Urinary bladder (tissue), 4 donors: ENCODE results near the gene NRXN3. TPM values are rescaled to one million over a fixed set of nuclear protein-coding genes. Genes with fewer than 3 reads are reported as not detected.

Source experiments
- DNase-seq: peaks from one replicate; pipeline ENCODE4 v3.0.0-alpha.2; 2015; ENCODE audit errors: extremely low spot score
- H3K27ac ChIP-seq: one replicate; pipeline ENCODE4 v1.5.1; 2013; ENCODE audit warnings: low read depth, mild to moderate bottlenecking, moderate library complexity
- H3K36me3 ChIP-seq: one replicate; pipeline ENCODE4 v1.6.1; 2013; ENCODE audit warnings: mild to moderate bottlenecking, moderate library complexity; ENCODE audit not compliant: insufficient read depth
- H3K4me1 ChIP-seq: one replicate; pipeline ENCODE4 v1.6.1; 2013; ENCODE audit warnings: mild to moderate bottlenecking, moderate library complexity; ENCODE audit not compliant: insufficient read depth
- H3K4me3 ChIP-seq: one replicate; pipeline ENCODE4 v1.5.1; 2013; ENCODE audit warnings: low read depth, low read length
- WGBS: extraction: QIAGEN DNeasy Blood & Tissue Kit; methylation state at CpG from one replicate; pipeline ENCODE4 v1.1.7; 2013; 5-methylcytosine and 5-hydroxymethylcytosine counted together
- polyA plus RNA-seq: library from polyadenylated mRNA; stranded (reverse); fragments of 200-250 nt; gene quantifications from one replicate; pipeline ENCODE4 v1.2.3, GENCODE V29; 2013
- total RNA-seq: library from RNA; depleted of rRNA; stranded (reverse); fragments of >200 nt; gene quantifications from one replicate; pipeline ENCODE4 v1.2.3, GENCODE V29; 2014
- donor health status: healthy with polysubstance abuse.
- donor health status: healthy.

Gene NRXN3
- total and polyA plus RNA-seq, 2 donors: 3.9 to 6.7 TPM

DNA sequence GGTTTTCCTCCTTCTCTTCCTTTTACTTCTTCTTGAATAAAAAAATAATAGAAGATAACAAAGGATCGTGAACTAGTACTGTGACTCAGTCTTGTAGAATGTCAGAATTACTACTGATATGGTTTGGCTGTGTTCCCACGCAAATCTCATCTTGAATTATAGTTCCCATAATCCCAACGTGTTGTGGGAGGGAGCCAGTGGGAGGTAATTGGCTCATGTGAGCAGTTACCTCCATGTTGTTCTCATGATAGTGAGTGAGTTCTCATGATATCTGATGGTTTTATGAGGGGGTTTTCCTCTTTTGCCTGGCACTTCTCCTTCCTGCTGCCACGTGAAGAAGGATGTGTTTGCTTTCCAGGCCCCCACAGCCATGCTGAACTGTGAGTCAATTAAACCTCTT lies 1491.6 kb downstream of the NRXN3 start:
- Histone ChIP-seq H3K4me3 (no peak overlapping the region), H3K4me1 (no peaks in the 10 kb centered on the region), H3K27ac (no peak overlapping the region), H3K36me3 (no peaks in the 10 kb centered on the region)
- WGBS: 28% methylated on average over 4 of the region's 4 CpGs
- no peak for DNase-seq

GRCh38 chr14:79663453-79663852 lies 1493.3 kb downstream of the NRXN3 start:
- H3K4me3 ChIP-seq: no peak overlapping the region
- no peaks in the 10 kb centered on the region for H3K36me3 ChIP-seq
- DNase-seq: no peak
- no peak overlapping the region for H3K27ac ChIP-seq
- H3K4me1 ChIP-seq: no peaks in the 10 kb centered on the region
- 64% methylated on average over 2 of the region's 2 CpGs for WGBS

DNA sequence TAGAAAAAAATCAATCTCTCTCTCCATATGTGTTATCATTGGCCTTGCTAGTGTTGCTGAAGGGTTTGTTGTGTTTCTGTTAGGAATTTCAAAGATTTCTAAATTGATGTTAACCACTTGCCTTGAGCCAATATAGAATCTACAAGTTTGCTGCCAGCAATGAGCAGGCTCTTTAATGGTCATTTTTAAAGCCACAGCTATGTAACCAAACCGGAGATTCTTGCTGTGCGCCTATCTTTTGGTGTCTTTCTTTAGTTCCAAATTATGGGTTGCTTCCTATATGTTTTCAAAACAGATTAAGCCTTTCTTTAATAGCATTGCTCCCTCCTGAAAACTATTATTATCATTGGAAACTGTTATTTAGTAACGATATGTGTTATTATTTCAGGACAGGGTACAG lies 1495.4 kb downstream of the NRXN3 start:
- no peak overlapping the region for H3K27ac ChIP-seq

GRCh38 chr14:79668951-79669350 lies 1498.8 kb downstream of the NRXN3 start:
- no peaks in the 10 kb centered on the region for H3K36me3 ChIP-seq
- no peak overlapping the region for H3K27ac ChIP-seq
- WGBS: 64% methylated on average over 3 of the region's 3 CpGs
- H3K4me1 ChIP-seq: no peaks in the 10 kb centered on the region
- DNase-seq: no peak
- H3K4me3 ChIP-seq: no peak overlapping the region

More for the DNA sequence above, 1495.4 kb downstream of the NRXN3 start:
- H3K4me1 ChIP-seq: no peaks in the 10 kb centered on the region
- no peak for DNase-seq
- no peaks in the 10 kb centered on the region for H3K36me3 ChIP-seq
- WGBS: 90% methylated on average over 3 of the region's 3 CpGs
- no peak overlapping the region for H3K4me3 ChIP-seq

GRCh38 chr14:79670811-79671210 lies 1500.6 kb downstream of the NRXN3 start:
- no peak for DNase-seq
- H3K36me3 ChIP-seq: no peaks in the 10 kb centered on the region
- no peaks in the 10 kb centered on the region for H3K4me1 ChIP-seq
- WGBS: 84% methylated on average over 5 of the region's 5 CpGs
- H3K4me3 ChIP-seq: no peak overlapping the region
- no peak overlapping the region for H3K27ac ChIP-seq

- Histone ChIP-seq H3K4me1 (no peaks in the 10 kb centered on the region), H3K4me3 (no peak overlapping the region), H3K27ac (no peak overlapping the region), H3K36me3 (no peaks in the 10 kb centered on the region)
- DNase-seq: no peak
- WGBS: 82% methylated on average over 5 of the region's 5 CpGs
These were observed 1509.9 kb downstream of the NRXN3 start for GRCh38 chr14:79680087-79680486.

GRCh38 chr14:79686196-79686595 lies 1516.0 kb downstream of the NRXN3 start:
- Histone ChIP-seq H3K4me3 (no peak overlapping the region), H3K4me1 (no peaks in the 10 kb centered on the region), H3K36me3 (no peaks in the 10 kb centered on the region), H3K27ac (no peak overlapping the region)
- DNase-seq: no peak
- 55% methylated on average over 1 of the region's 1 CpG for WGBS

DNA sequence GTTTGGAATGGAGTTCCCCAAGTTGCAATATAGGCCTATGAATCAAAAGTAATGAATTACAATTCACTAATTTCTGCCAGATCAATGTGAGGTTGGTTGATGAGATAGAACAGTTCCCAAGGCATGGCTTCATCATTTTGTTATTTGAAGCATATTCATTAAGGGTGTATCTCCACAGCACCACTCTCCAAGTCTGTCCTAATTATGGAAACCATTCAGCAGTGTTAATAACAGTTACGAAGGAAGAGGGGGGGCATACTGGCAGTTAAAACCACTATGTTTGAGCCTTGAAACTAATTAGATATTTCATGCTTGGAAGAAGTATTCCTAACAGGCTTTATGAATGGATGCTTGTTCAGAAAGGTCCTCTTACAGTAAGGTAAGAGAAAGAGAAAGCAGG lies 1520.8 kb downstream of the NRXN3 start:
- no peaks in the 10 kb centered on the region for H3K36me3 ChIP-seq
- WGBS: 94% methylated on average over 1 of the region's 1 CpG
- no peak overlapping the region for H3K4me3 ChIP-seq
- no peaks in the 10 kb centered on the region for H3K4me1 ChIP-seq
- no peak for DNase-seq
- no peak overlapping the region for H3K27ac ChIP-seq

GRCh38 chr14:79693935-79694334 lies 1523.8 kb downstream of the NRXN3 start:
- H3K4me1 ChIP-seq: no peaks in the 10 kb centered on the region
- no peak overlapping the region for H3K4me3 ChIP-seq
- H3K36me3 ChIP-seq: no peaks in the 10 kb centered on the region
- 49% methylated on average over 1 of the region's 1 CpG for WGBS
- H3K27ac ChIP-seq: no peak overlapping the region
- DNase-seq: no peak

DNA sequence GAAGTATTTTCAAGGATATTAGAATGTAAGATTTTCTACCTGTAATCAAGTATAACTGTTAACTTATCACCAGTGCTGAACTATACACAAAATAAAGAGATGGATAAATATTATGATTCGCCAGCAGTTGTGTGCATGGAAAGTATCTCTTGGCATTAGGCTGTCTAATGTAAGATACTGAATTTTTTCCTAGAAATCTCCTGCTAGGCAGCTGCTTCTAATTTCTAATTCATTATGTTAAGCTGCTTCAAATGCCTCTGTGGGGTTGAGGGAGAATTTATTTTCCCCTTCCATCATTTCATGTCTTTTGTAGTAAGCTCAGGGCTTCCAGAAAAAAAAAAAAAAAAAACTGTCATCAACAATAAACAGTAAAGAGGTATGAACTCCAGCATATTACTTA lies 1525.1 kb downstream of the NRXN3 start:
- no peak for DNase-seq
- no peaks in the 10 kb centered on the region for H3K36me3 ChIP-seq
- WGBS: 42% methylated on average over 1 of the region's 1 CpG
- H3K4me1 ChIP-seq: no peaks in the 10 kb centered on the region
- H3K4me3 ChIP-seq: no peak overlapping the region
- H3K27ac ChIP-seq: no peak overlapping the region

DNA sequence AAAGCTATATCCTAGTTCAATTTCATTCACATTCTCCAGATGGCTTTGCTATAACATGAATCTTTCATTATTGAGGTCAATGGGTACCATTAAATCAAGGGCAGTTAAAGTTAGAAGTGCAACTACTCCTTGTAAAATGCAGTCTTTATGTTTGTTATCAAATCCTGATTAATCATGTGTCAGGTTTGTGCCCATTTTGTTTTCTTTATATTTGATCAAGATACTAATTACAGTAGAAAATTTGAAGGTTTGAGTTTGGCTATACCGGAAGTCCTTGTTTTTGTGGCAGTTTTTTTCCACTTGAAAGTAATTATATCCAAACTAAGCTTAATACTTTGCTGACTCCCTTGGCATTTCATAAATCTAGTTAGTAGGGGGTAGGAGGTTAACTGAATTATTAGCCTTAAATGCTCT lies 1528.1 kb downstream of the NRXN3 start:
- 90% methylated on average over 1 of the region's 1 CpG for WGBS
- H3K4me1 ChIP-seq: no peaks in the 10 kb centered on the region
- no peak for DNase-seq
- H3K4me3 ChIP-seq: no peak overlapping the region
- no peaks in the 10 kb centered on the region for H3K36me3 ChIP-seq
- no peak overlapping the region for H3K27ac ChIP-seq

DNA sequence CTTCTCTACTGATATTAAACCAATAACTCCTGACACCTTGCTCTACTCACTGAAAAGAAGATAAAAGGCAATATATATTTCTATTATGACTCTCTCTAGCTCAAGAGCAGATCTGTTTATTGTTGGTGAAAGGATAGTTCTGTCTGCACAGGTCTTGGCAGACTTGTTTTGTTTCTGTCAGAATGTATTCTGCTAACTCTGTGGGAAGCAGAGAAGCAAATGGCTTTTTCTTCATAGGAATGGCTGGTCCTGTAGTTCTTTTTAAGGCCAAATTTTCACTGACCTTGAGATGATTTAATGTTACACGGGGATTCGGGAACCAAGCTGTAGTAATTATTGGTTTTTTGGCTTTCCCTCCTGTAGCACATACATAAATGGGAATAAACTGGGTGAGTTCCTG lies 1529.0 kb downstream of the NRXN3 start:
- Histone ChIP-seq H3K36me3 (no peaks in the 10 kb centered on the region), H3K4me3 (no peak overlapping the region), H3K27ac (no peak overlapping the region), H3K4me1 (no peaks in the 10 kb centered on the region)
- 64% methylated on average over 2 of the region's 2 CpGs for WGBS
- no peak for DNase-seq

DNA sequence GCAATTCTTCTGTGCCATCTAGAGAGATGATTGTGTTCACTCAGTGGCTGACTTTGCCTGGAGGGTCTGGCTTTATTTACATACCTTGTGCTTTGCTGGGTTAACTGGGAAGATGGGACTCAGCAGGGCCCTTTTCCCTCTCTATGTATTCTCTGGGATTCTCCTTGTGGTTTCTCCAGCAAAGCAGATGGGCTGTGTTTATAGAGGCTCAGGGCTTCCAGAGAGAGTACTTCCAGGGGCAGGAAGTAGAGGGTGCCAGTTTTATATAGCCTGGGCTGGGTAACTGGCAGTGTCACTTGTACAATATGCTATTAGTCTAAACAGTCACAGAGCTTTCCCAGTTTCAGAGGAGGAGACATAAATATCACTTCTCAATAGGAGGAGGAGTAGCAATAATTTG lies 1531.2 kb downstream of the NRXN3 start:
- H3K36me3 ChIP-seq: no peaks in the 10 kb centered on the region
- H3K4me3 ChIP-seq: no peak overlapping the region
- DNase-seq: no peak
- no peak overlapping the region for H3K27ac ChIP-seq
- no peaks in the 10 kb centered on the region for H3K4me1 ChIP-seq

DNA sequence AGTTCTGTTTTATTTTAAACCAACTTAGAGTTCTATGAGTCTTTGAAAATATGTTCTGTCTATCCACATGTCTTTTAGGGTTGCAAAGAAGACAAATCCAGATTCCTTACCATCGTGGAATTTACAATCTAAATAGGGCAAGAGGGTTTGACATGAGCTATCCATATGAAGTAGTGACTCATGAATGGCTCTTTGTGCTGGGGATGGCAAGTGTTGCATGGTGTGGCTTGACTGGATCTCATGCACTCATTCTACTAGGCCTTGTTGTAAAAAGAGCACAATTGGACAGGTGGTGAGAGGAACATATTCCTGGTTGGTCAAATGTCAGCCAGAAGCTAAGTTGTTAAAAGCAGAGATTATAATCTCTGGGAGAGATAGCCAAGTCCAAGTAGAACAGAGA lies 1532.0 kb downstream of the NRXN3 start:
- Histone ChIP-seq H3K4me1 (no peaks in the 10 kb centered on the region), H3K36me3 (no peaks in the 10 kb centered on the region), H3K27ac (no peak overlapping the region), H3K4me3 (no peak overlapping the region)
- 75% methylated on average over 1 of the region's 1 CpG for WGBS
- DNase-seq: no peak

- no peak for DNase-seq
- Histone ChIP-seq H3K36me3 (no peaks in the 10 kb centered on the region), H3K4me3 (no peak overlapping the region), H3K27ac (no peak overlapping the region), H3K4me1 (no peaks in the 10 kb centered on the region)
- WGBS: 96% methylated on average over 7 of the region's 7 CpGs
These were observed 1533.0 kb downstream of the NRXN3 start for GRCh38 chr14:79703209-79703608.
